H1 (cell line): ENCODE results near the gene MAPRE2.

Experiments
- CHD2 ChIP-seq: IDR thresholded peaks from 2 replicates; pipeline ENCODE4 v1.6.1; 2012; ENCODE audit warnings: low read length, improper control_type of control experiment
- CTCF ChIP-seq, 3 experiments: IDR thresholded peaks; 1 replicate in 2 of 3; 2 replicates in 1 of 3; pipeline versions ENCODE4 v1.5.1 to v1.6.1; 2011; ENCODE audit warnings: low read length in 3 of 3, mild to moderate bottlenecking in 3 of 3, inconsistent platforms in 2 of 3, low read depth in 1 of 3, moderate library complexity in 1 of 3; ENCODE audit not compliant: insufficient read depth in 1 of 3; ENCODE audit errors: control extremely low read depth in 1 of 3
- EZH2 ChIP-seq: fragments of 200-600 bp; sonication (generic); IDR thresholded peaks from 2 replicates; pipeline ENCODE4 v1.7.1; 2012; ENCODE audit warnings: low read depth, mild to moderate bottlenecking, moderate library complexity, low read length, inconsistent platforms; ENCODE audit not compliant: severe bottlenecking
- TAF7 ChIP-seq: optimal IDR thresholded peaks from 2 replicates; pipeline ENCODE3; 2011; ENCODE audit warnings: low read depth, mild to moderate bottlenecking, inconsistent platforms, low read length, moderate library complexity, borderline replicate concordance
- TCF12 ChIP-seq: IDR thresholded peaks from 2 replicates; pipeline ENCODE4 v1.6.1; 2011; ENCODE audit warnings: low read depth, mild to moderate bottlenecking, low read length

GRCh38 chr18:35040638-35040987 lies 600 bp upstream of the MAPRE2 start:
- no peak for TF ChIP-seq CTCF (IDR thresholded peaks at IDR 0.05; ENCODE audit: control extremely low read depth in 1 of 3, insufficient read depth in 1 of 3, low read depth in 1 of 3, low read length in 3 of 3)
- no peak for TF ChIP-seq TCF12
- no peak for TF ChIP-seq EZH2
- no peak for TF ChIP-seq TAF7
- TF ChIP-seq CHD2, result no peak
